NCI-H69 (cell line): Measurements from ENCODE around the gene CTSL.

Experiments
- DNase-seq: peaks from one replicate; lab custom pipeline; 2025; lab: John Stamatoyannopoulos, UW

CTSL gene

DNA sequence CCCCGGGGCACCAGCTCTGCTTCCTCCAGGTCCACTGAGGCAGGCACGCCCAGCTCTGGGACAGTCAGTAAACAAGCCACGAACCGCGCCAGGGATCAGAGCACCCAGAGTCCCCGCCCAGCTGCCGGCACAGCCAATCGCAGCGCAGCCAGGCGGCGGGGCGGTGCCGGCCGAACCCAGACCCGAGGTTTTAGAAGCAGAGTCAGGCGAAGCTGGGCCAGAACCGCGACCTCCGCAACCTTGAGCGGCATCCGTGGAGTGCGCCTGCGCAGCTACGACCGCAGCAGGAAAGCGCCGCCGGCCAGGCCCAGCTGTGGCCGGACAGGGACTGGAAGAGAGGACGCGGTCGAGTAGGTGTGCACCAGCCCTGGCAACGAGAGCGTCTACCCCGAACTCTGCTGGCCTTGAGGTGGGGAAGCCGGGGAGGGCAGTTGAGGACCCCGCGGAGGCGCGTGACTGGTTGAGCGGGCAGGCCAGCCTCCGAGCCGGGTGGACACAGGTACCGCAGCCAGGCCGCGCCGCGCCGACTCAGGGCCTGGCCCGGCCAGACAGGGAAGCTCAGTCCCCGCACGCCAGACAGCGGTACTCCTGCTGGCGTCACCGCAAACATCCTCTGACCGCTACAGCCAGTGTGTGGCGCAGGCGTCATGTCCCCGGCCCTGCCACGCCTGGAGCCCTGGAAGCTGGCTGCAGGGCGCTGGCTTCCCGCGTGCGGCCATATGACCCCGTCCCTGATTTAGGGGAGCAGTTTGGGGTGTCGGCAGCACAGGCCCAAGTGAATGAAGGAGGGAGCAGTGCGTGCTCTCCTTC is at the start of gene CTSL:
TSS of gene CTSL (plus strand) at position 220 of the 810 bp plus-strand sequence. CDS start 1,485 bp downstream, outside the sequence.
- peak; percentile 50 for DNase-seq

DNA sequence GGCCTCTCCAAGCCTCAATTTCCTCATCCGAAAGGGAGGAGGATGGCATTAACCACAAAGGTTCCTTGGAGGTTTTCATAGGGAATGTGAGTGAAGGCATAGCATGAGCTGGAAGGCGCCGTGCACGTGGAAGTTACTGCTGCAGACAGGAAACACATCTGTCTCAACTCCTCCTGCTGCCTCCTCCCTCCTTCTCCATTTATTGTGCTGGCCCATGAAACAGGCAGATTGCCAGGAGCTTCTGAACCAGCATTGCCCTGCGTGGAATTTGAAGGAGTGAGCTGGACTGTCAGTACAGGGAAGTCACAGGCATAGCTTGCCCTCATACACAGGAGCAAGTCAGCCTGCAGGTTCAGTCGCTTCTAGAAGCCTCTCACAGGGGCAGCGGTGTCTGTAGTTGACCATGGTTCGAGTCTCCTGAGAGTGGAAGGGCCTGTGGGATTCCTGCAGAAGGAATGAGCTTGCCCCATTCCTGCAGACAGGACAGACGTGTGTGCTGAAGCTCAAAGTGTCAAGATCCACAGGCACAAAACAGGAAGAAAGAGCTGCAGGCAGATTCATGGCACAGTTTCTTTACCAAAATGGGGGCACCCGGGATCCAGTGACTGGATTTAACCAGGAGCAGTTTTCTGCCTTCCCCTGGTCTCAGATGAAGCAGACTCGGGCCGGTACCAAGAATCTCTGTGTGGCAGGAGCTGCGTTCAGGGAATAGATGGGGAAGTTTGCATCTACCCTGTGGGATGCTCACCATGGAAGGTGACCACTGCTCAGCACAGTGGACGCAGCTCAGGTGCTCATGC is 48.7 kb upstream of the CTSL start:
- no peak for DNase-seq

DNA sequence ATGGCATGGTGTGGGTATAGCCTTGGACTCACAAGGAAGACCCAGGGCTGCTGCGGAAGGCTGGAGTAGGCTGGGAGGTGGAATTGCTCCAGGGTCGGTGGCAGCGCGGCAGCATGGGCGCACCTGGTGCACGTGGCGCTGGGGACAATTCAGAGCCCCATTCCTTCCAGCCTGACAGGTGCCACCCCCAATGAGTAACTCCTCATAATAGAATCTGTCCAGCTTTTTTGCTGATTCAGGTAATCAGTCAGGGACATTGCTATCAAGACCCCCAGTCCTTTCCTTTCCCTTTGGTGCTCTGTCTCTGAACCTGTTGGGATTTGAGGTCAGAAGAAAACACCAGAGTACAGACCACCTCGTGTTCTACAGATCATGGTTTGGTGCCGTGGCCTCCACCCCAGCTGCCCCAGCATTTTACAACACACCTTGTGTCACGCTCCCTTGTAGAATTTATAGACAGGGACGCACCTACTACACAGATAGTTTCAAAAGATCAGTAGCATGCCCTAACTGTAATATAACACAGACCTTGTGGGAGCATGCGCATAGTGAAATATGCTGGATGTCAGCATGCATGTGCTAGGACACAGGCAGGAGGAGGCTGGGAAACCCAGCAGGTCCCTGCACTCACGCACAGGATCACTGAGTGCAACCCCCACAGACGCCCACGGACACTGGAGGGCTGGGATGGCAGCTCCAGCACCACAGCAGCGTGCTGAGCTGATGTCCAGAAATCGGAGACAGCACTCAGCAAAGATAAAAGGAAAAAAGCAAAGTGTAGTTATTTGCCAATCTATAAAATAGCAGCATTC is 47.9 kb upstream of the CTSL start:
- DNase-seq: no peak

DNA sequence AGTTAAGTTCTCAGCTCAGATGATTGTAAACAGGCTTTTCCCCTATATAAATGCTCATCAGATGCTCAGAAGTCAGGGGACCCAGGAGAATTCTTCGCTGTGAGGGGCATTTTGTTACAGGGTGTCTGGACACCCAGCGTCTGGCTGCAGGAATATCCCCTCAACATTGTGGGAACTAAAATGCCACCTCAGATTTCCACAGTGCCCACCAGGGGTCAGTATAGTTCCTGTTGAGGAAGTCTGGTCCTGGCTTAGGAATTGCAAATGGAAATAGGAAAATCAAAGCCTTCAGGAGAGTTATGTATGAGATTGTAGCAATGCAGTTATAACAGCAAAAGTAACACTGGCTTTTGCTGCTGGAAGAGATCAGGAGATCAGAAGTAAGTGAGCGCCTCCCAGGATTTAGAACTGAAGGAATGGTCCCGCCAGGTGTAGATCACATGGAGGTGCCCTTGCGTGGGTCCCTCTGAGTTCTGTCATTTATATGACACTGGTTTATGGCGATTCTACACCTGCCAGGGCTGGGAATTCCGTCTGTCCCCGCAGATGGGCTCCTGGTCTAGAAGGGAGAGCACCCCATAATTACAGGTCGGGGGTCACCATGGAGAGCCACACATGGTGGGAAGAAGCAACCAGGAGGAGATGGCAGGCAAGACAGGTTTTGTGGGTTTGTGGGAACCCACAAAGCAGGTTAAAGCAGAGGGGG is 47.1 kb upstream of the CTSL start:
- peak; percentile 60 for DNase-seq

DNA sequence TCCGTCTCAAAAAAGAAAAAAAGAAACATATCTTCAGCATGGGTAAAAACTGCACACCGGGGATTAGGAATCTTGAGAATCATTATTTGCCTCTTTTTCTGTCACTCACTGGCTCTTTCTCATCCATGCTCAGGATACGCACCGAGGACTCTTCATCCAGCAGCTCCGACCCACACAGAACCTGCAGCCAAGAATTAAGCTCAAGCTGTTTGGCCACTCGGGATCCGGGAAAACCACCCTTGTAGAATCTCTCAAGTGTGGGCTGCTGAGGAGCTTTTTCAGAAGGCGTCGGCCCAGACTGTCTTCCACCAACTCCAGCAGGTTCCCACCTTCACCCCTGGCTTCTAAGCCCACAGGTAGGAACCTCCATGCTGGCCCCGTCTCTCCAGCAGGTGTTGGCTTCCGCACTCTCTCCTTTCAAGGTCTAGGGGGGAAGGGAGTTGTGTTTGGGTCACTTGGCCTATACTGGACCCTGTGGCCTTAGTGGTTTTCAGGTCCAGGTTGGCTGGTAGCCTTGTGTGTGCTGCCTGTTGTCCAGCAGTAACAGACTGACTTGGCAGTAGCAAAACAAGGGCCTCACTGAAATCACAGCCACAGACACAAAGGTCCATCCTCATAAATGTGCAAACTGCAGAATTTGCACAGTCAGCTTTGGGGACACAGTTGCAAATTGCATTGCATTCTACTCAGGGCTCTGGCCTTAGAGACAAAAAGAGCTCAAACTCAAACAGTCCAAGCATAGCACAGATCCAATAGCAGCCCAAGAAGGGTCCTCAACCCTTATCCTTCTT is 44.5 kb upstream of the CTSL start:
- no peak for DNase-seq

DNA sequence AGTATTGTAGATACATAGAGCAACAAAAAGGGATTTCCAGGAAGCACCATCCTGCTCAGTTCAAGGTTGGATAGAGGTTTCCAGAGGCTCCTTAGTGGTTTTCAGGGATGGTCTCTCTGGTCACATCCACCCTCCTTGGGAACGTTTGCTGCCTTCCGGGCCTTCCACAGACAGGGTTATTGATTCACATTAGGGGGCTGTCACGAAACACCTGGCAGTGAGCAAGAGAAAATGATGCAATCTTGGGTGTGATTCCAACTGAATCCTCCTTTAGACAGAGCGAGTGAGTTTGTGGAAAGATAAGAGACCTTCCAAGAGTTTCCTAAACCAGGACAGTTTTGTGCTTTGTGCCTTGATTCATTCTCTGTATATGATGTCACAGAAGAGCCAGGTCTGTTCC is 43.8 kb upstream of the CTSL start:
- DNase-seq: no peak

DNA sequence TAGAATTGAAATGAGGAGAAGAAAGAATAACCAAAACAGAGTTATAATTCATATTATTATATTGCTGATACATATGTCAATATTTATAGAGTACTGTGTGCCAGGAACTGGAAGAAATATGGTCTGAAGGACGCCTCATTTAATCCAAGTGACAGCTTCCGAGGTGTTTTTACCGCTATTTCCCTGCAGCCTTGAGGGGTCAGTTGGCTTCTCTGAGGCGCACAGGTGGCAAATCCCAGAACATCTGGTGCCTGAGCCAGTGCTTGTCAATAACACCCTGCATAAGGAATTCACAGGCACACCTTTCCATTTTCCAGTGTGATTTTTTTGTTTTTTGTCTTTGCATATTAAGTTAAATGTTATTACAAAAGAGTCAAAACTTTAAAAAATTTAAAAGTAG is 43.3 kb upstream of the CTSL start:
- DNase-seq: peak; percentile 47

DNA sequence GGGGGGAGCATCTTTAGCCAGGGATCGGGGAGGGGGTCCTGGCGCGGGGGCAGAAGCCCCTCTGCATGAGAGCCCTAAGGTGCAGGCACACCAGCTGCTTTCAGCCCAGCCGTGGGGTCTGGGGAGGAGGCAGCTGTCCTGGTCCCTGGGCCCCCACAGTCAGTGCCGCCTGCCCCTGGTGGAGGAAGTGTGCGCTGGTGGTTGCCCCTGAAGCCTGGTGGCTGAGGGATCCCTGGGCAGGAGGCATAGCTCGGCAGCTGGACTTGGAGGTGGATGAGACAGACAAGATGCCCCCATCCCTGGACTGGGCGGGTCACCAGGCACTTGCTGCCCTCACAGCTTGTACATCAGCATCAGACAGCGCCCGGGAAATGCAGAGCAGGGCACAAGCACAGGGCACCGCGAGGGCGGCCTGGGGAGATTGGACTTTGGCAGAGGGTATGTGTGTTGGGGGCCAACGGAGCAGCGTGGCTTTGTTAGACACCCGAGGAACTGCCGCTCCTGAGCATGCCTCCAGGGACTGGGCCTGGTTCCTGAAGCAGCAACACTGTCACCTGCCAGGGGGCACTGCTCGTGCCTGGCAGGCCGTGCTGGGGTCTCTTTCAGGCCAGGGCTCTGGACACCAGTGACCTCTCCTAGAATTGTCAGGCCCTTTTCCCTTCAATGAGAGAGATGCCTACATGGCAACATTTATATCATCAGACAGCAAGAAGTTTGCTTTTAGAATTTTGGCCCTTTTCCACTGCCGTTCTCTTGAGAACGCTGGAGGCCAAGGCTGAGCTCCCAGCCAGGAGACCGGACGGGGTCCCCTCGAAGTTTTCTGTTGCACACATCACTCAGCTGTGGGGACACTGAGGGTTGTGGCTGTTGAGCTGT is 41.9 kb upstream of the CTSL start:
- DNase-seq: no peak

DNA sequence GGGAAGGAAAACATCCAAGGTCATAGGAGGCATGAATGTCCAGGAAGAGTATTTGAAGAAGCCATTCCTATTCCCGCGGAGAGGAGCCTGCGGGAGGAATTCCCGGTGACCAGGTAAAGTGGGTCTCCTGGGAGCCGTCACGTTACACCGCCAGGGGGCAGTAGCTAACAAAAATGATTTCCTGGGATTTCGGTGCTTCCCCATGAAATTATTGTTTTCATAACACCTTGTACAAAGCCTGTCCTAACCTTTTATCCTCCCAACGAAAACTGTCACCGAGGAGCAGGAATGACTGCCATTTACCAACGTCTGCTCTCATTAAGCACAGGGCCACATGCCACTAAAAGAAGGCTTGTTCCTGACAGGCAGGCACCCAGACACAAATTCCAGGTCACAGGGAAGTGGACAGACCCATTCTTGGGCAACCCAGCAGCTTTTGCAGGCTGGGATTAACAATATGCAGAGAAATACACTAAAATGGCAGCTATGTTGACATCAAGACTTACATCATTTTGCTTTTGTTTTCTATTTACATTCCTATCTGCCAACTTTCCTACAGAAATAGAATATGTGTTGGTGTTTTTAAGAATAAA is 41.2 kb upstream of the CTSL start:
- peak; percentile 7 for DNase-seq

DNA sequence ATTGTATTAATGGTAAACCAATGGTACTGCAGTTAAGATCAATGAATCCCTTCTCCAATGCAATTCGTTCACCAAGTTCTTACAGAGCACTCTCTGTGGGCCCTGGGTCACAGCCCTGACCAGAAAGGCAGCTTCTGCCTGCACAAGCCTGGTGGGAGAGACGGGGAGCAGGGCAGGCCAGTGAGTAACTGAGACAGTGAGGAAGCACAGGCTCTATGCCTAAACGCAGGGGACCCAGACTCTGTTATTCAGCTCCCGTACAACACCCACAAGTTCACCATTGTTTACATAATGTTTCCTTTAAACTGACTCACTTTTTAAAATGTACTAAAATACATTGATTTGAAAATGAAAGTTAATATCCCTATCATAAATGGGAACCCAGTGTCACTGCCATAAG is 40.5 kb upstream of the CTSL start:
- DNase-seq: no peak

DNA sequence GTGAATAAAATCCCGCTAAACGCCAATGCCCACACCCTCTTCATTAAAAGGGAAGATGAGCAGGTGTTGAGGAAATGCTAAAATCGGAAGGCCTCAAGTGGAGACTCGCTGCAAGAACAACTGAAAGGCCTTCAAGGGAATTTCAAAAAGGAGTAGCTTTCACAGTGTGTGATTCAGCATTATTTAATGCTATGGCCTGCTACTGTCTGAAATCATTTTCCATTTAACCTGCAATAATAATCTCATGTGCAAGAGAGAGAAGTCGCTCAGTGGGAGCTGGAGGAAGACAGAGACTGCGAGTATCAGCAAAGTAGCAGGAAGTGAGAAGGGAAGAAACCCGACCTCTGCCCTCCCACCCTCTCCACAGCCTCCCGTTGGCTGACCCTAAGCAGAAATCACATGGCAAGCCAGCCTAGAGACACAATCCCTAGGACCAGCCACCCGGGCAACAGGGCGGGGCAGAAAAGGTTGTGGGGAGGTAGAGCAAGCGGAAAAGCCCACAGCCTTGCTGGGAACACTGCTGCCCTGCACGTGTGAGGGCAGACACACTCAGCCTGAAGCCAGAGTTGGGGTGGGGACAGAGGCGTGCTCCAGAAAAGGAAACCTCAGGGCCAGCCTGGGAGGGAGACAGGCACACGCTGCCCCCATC is 39.9 kb upstream of the CTSL start:
- no peak for DNase-seq

DNA sequence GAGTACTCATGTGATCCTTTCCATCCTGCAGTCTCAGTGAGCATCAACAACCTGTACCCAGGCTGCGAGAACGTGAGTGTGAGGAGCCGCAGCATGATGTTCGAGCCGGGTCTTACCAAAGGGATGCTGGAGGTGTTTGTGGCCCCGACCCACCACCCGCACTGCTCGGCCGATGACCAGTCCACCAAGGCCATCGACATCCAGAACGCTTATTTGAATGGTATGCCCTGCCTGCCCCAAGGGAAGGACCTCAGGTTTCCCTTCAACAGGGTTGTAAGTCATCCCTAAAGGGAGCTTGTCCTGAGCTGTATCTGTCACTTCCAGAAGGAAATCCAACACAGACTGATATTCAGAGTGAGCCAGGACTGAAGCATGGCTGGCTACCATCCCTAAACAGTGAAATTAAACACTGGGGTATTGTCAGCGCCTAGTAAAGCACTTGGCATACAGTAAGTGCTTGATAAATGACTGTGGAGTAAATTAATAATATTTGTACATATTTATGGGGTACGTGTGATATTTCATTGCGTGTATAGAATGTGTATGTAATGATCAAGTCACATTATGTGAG is 39.3 kb upstream of the CTSL start:
- DNase-seq: no peak

DNA sequence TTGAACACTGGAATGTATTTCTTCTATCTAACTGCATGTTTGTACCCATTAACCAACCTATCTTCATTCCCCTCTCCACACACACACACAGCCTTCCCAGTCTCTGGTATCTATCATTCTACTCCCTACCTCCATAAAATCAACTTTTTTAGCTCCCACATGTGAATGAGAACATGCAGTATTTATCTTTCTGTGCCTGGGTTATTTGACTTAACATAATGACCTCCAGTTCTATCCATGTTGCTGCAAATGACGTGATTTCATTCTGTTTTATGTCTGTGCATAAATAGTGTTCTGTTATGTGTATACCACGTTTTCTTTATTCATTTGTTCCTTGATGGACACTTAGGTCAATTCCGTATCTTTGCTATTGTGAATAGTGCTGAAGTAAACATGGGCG is 38.7 kb upstream of the CTSL start:
- no peak for DNase-seq

DNA sequence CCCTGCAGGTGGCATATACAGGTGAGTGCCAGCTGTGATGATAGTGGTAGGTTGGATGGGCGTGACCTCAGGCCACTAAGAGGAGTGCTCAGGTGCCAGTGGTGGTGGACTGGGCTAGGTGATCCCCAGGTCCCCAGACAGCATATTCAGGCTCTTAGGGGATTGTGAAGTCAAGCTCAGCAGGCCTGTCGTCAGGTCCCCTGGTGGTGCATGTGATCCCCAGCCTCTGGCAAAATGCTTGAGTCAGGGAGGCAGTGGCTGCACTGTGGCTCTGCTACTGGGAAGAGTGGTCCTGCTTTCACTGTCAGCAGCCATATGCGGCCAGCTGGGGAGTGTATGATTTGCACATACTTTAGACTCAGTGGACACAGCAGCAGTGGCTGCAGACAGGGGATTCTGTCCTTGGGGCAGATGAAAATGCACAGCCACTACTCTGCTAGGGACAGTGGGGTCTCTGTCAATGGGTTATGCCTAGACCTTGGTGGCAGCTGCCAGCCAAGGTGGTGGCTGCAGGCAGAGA is 31.6 kb upstream of the CTSL start:
- DNase-seq: no peak

DNA sequence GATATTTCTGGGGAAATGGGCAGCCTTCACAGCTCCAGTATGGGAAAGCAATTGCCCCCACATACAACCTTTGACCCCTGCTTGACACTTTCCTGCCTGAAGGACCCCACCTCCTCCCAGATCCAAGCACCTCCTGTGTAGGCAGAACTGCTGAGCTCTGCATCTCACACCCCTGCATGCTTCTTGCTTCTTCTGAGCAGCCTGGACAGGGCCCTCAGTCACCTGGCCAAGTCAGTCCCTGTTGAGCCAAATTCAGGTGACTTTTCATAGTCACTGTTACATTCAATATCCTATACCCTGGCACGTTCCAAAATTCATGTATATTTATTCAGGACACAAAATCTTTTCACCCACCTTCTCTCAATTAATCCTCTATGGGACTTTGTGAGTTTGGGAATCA is 30.4 kb upstream of the CTSL start:
- DNase-seq: no peak

DNA sequence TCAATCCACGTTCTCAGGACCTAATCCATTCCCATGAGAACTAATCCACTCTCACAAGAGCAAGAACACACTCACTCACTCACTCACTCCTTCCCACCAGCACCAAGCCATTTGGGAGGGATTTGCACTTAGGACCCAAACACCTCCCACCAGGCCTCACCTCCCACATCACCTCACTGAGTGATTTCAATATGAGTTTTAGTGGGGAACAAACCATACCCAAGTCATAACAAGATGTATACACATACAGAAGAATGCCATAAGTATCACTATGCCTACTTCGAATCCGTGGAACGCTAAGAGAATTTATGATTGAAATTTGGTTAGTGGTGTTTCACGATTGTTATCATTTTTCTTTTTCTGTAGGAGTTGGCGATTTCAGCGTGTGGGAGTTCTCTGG is 29.3 kb upstream of the CTSL start:
- DNase-seq: no peak

DNA sequence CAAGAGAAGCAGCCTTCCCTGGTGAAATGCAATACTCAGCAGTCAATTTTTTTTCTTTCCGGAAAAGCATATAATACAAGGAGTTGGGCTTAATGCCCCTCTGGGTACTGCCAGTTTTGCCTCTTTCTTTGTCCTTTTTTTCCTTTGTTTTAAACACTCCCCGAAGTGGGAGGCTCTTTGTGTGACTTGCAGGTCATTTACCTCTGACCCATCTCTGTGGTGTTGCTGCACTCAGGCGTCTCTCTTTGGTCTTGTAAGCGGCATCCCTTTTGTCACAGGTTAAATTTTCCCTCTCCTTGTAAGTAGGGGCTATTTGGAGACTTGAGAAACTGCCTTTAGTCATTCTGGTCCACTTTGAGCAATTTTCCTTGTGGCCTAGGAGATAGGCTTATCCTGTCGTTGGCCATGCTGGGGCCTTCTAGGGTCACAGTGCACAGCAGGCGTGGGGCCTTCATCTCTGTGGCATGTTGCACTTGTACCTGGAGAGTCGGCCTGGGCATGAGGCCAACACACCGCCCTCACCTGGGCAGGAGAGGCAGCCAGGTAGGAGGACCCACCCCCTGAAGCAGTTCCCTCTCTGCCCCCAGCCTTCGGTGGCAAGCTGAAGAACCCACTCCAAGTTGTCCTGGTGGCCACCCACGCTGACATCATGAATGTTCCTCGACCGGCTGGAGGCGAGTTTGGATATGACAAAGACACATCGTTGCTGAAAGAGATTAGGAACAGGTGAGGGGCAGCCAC is 27.7 kb upstream of the CTSL start:
- no peak for DNase-seq

DNA sequence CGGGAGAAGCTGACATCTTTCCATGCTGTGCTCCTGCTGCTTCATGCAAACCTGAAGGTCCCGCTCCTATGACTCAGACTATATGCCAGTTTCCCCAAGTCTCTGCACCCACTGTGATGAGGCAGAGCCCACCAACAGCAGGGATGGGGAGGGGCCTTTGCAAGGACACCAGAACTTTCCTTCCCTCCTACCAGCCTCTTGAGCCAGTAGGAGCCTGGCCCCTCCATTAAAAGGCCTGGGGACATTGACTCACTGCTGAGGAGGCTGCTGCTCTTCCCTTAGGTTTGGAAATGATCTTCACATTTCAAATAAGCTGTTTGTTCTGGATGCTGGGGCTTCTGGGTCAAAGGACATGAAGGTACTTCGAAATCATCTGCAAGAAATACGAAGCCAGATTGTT is 26.1 kb upstream of the CTSL start:
- no peak for DNase-seq
